H9 (cell line): ENCODE measurements around the gene BRAF. TPM values are rescaled to one million over a fixed set of nuclear protein-coding genes. Genes with fewer than 3 reads are reported as not detected.

Source experiments
- DNase-seq: peaks from one replicate; pipeline ENCODE4 v3.0.0-alpha.2; 2017
- H2AFZ ChIP-seq: one replicate; pipeline ENCODE4 v1.6.1; 2013; ENCODE audit warnings: mild to moderate bottlenecking, low read length, control low read depth, moderate library complexity
- H2AK5ac ChIP-seq: 2 replicates; pipeline ENCODE4 v1.6.1; 2013; ENCODE audit warnings: low read length, control low read depth, mixed read lengths; ENCODE audit not compliant: insufficient read length
- H2BK120ac ChIP-seq: one replicate; pipeline ENCODE4 v1.6.1; 2013; ENCODE audit warnings: low read depth, mild to moderate bottlenecking, low read length, control low read depth, inconsistent platforms; ENCODE audit not compliant: poor library complexity, severe bottlenecking
- H2BK12ac ChIP-seq: 2 replicates; pipeline ENCODE4 v1.6.1; 2013; ENCODE audit warnings: low read length, control low read depth, mixed read lengths, low read depth; ENCODE audit not compliant: insufficient read length
- H2BK15ac ChIP-seq: 2 replicates; pipeline ENCODE4 v1.6.1; 2013; ENCODE audit warnings: low read depth, low read length, control low read depth
- H2BK20ac ChIP-seq: one replicate; pipeline ENCODE4 v1.6.1; 2013; ENCODE audit warnings: low read depth, mild to moderate bottlenecking, low read length, control low read depth, inconsistent platforms; ENCODE audit not compliant: poor library complexity, severe bottlenecking
- H2BK5ac ChIP-seq: 2 replicates; pipeline ENCODE4 v1.6.1; 2013; ENCODE audit warnings: low read length, control low read depth, mixed read lengths; ENCODE audit not compliant: insufficient read length
- H3K14ac ChIP-seq: 2 replicates; pipeline ENCODE4 v1.6.1; 2013; ENCODE audit warnings: low read length, control low read depth; ENCODE audit not compliant: insufficient read depth
- H3K18ac ChIP-seq: 2 replicates; pipeline ENCODE4 v1.6.1; 2013; ENCODE audit warnings: low read depth, mild to moderate bottlenecking, mixed read lengths, low read length, control low read depth; ENCODE audit not compliant: insufficient read length
- H3K23ac ChIP-seq: 2 replicates; pipeline ENCODE4 v1.6.1; 2013; ENCODE audit warnings: low read length, control low read depth, mixed read lengths, low read depth; ENCODE audit not compliant: insufficient read length
- H3K23me2 ChIP-seq: 2 replicates; pipeline ENCODE4 v1.6.1; 2013; ENCODE audit warnings: low read depth, mild to moderate bottlenecking, mixed read lengths, low read length, control low read depth; ENCODE audit not compliant: insufficient read length, poor library complexity, severe bottlenecking
- H3K27ac ChIP-seq: 2 replicates; pipeline ENCODE4 v1.5.1; 2013; ENCODE audit warnings: low read length, control low read depth, mixed read lengths, low read depth; ENCODE audit not compliant: insufficient read length
- H3K27me3 ChIP-seq: 2 replicates; pipeline ENCODE4 v1.6.1; 2013; ENCODE audit warnings: low read length, control low read depth, inconsistent platforms; ENCODE audit not compliant: insufficient read depth
- H3K4ac ChIP-seq: 2 replicates; pipeline ENCODE4 v1.6.1; 2013; ENCODE audit warnings: low read depth, mild to moderate bottlenecking, control low read depth, inconsistent platforms, low read length, moderate library complexity
- H3K4me1 ChIP-seq: 2 replicates; pipeline ENCODE4 v1.6.1; 2013; ENCODE audit warnings: low read length, control low read depth, inconsistent platforms; ENCODE audit not compliant: insufficient read depth
- H3K4me2 ChIP-seq: 2 replicates; pipeline ENCODE4 v1.6.1; 2013; ENCODE audit warnings: low read length, control low read depth, mixed read lengths; ENCODE audit not compliant: insufficient read length, insufficient read depth
- H3K56ac ChIP-seq: 2 replicates; pipeline ENCODE4 v1.6.1; 2013; ENCODE audit warnings: low read depth, mild to moderate bottlenecking, mixed read lengths, low read length, control low read depth; ENCODE audit not compliant: insufficient read length
- H3K79me1 ChIP-seq: 2 replicates; pipeline ENCODE4 v1.6.1; 2013; ENCODE audit warnings: low read depth, mild to moderate bottlenecking, moderate library complexity, low read length, control low read depth, inconsistent platforms; ENCODE audit not compliant: insufficient read depth, poor library complexity, severe bottlenecking
- H3K79me2 ChIP-seq: 2 replicates; pipeline ENCODE4 v1.6.1; 2013; ENCODE audit warnings: low read length, control low read depth, inconsistent platforms; ENCODE audit not compliant: insufficient read depth
- H3K9ac ChIP-seq: 2 replicates; pipeline ENCODE4 v1.6.1; 2013; ENCODE audit warnings: low read length, control low read depth, mixed read lengths; ENCODE audit not compliant: insufficient read length; ENCODE audit errors: extremely low read depth
- H3K9me3 ChIP-seq: one replicate; pipeline ENCODE4 v1.6.1; 2013; ENCODE audit warnings: low read depth, low read length, inconsistent platforms; ENCODE audit not compliant: control insufficient read depth
- H3T11ph ChIP-seq: one replicate; pipeline ENCODE4 v1.6.1; 2013; ENCODE audit warnings: mild to moderate bottlenecking, low read length, control low read depth, inconsistent platforms
- H4K20me1 ChIP-seq: one replicate; pipeline ENCODE4 v1.6.1; 2013; ENCODE audit not compliant: control insufficient read depth, insufficient read length, insufficient read depth
- H4K5ac ChIP-seq: 2 replicates; pipeline ENCODE4 v1.6.1; 2013; ENCODE audit warnings: low read depth, mild to moderate bottlenecking, mixed read lengths, low read length, control low read depth; ENCODE audit not compliant: insufficient read length
- H4K8ac ChIP-seq: replicated peaks from 2 replicates; pipeline ENCODE4 v1.6.1; 2013; ENCODE audit warnings: low read length, control low read depth, mixed read lengths, low read depth; ENCODE audit not compliant: insufficient read length
- H4K91ac ChIP-seq: 2 replicates; pipeline ENCODE4 v1.6.1; 2013; ENCODE audit warnings: low read depth, mild to moderate bottlenecking, moderate library complexity, mixed read lengths, low read length, control low read depth; ENCODE audit not compliant: insufficient read length
- H3K27ac Mint-ChIP-seq, 3 experiments: 2 replicates in 2 of 3; 3 replicates in 1 of 3; pipeline ENCODE4 v1.8.0; 2020 to 2021; ENCODE audit warnings: mixed read lengths in 3 of 3, mild to moderate bottlenecking in 1 of 3, moderate library complexity in 1 of 3
- H3K27me3 Mint-ChIP-seq: 2 replicates; pipeline ENCODE4 v1.8.0; 2021; ENCODE audit warnings: low read depth, mild to moderate bottlenecking, moderate library complexity, mixed read lengths
- H3K36me3 Mint-ChIP-seq, 3 experiments: 2 replicates in 2 of 3; 3 replicates in 1 of 3; pipeline ENCODE4 v1.8.0; 2020 to 2021; ENCODE audit warnings: low read depth in 3 of 3, mixed read lengths in 3 of 3; ENCODE audit not compliant: insufficient read depth in 1 of 3
- H3K4me1 Mint-ChIP-seq, 2 experiments: 2 replicates each; pipeline ENCODE4 v1.8.0; 2020; ENCODE audit warnings: mixed read lengths in 2 of 2
- H3K4me3 Mint-ChIP-seq, 2 experiments: 2 replicates in 1 of 2; 3 replicates in 1 of 2; pipeline ENCODE4 v1.8.0; 2020 to 2021; ENCODE audit warnings: mild to moderate bottlenecking in 2 of 2, mixed read lengths in 2 of 2, moderate library complexity in 1 of 2
- H3K9me3 Mint-ChIP-seq, 2 experiments: 2 replicates in 1 of 2; 3 replicates in 1 of 2; pipeline ENCODE4 v1.8.0; 2020; ENCODE audit warnings: mild to moderate bottlenecking in 2 of 2, mixed read lengths in 2 of 2, moderate library complexity in 1 of 2
- CTCF ChIP-seq: fragments of 200-600 bp; sonication (generic); conservative IDR thresholded peaks from 3 replicates; pipeline ENCODE4 v1.8.0; 2021; ENCODE audit warnings: antibody characterized with exemption, mild to moderate bottlenecking
- WGBS: extraction: QIAGEN DNeasy Blood & Tissue Kit; methylation state at CpG from one replicate; pipeline ENCODE4 v1.1.7; 2013; ENCODE audit warnings: missing lambda C conversion rate, low lambda C conversion rate, mixed read lengths; ENCODE audit not compliant: insufficient read length; ENCODE audit errors: extremely low coverage; 5-methylcytosine and 5-hydroxymethylcytosine counted together
- total RNA-seq: library from RNA; stranded (reverse); gene quantifications from 2 replicates; pipeline ENCODE4 v1.2.1, GENCODE V29; 2021

Gene BRAF
- total RNA-seq, 1 experiment from 2014 or later, result 32.9 TPM

DNA sequence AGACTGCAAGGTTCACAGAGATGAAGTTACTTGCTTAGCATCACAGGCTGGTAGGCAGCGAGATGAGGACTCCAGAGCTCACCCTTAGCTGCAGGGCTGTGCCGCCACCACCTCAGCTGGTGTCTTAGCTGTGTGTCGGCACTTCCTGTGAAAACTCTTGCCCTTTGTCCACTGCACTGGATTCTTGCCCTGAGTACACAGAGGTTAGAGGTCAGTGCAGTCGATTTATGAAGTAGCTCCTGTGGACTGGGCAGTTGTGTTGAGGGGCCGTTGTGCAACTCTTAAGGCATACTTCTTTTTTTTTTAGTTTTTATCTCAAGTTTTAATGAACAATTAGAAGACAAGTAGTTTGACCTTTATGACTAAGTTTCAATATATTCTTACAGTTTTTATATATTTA is 217.6 kb downstream of the BRAF start:
- H3K4me1 Mint-ChIP-seq, result no peaks in the 10 kb centered on the region
- Histone ChIP-seq H2BK20ac (no peak overlapping the region), H2BK5ac (no peak overlapping the region), H4K20me1 (no peaks in the 10 kb centered on the region), H3K23ac (no peak overlapping the region), H3K9ac (no peak overlapping the region), H3K9me3 (no peaks in the 10 kb centered on the region), H3K4ac (no peak overlapping the region), H4K8ac (no peak overlapping the region), H2BK120ac (no peak overlapping the region), H3K14ac (no peak overlapping the region), H3K23me2 (no peaks in the 10 kb centered on the region), H2BK15ac (no peak overlapping the region), H3K27me3 (no peaks in the 10 kb centered on the region), H3K4me2 (no peak overlapping the region), H4K5ac (no peak overlapping the region), H3K4me1 (no peaks in the 10 kb centered on the region), H3K56ac (no peak overlapping the region), H2BK12ac (no peak overlapping the region), H3K79me1 (no peaks in the 10 kb centered on the region), H3K18ac (no peak overlapping the region), H3K79me2 (0 out of 2 replicates have a peak, but pooled peaks cover 2% of the 10 kb centered on the region), H2AFZ (no peak overlapping the region), H3K27ac (no peak overlapping the region), H3T11ph (no peak overlapping the region), H2AK5ac (no peak overlapping the region), H4K91ac (no peak overlapping the region)
- DNase-seq, result no peak
- no peak for TF ChIP-seq CTCF
- H3K4me3 Mint-ChIP-seq, result no peak overlapping the region
- H3K9me3 Mint-ChIP-seq, result peaks cover 7 to 8% of the 10 kb centered on the region in 2 experiments; a peak in 4 of 5 replicates
- H3K27ac Mint-ChIP-seq, result no peak overlapping the region
- H3K27me3 Mint-ChIP-seq, result peaks cover 1% of the 10 kb centered on the region; the same call in 1 of the 2 replicates
- H3K36me3 Mint-ChIP-seq, result peaks cover 12 to 46% (median 38%) of the 10 kb centered on the region in 3 experiments
- WGBS, result no CpG with 5 or more reads among the region's 5 CpGs
